ENCODE measurements around the gene RPL36. TPM values are rescaled to one million over a fixed set of nuclear protein-coding genes. Genes with fewer than 3 reads are reported as not detected.
A peak's percentile ranks its signal among the peaks of the same experiment; 100 is the strongest.

The RPL36 gene
- total RNA-seq, 6 donors from 2014 or later: 290 to 626 (median 442) TPM

DNA sequence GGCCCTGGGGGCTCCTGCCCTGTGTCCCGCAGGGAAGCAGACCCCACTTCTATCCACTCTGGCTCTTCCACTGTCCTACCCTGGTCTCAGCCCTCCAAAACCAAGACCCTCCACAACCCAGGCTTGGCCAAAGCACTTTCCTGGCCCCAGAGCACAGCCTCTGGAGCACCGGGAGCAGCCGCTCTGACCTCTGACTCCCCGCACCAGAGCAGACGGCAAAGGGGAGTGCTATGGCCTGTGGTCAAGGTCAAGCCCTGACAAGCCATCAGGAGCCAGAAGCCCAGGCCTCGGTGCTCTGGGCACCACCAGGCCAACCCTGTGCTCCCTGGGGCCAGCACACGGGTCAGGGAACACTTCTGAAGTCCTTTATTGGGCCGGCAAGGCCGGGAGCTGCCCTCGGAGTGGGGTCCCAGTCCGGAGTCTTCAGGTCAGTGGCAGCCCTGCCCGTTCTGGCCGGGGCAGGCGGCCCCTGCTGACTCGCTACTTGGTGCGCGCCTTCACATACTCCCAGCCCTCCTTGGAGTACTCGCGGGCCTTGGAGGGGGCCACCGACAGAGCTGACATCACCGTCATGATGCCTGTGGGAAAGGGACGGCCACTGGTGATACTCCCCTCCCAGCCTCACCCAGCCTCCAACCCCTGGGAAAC is 11.9 kb upstream of the RPL36 start:
- Histone ChIP-seq H3K4me1 (peaks cover 14 to 20% (median 17%) of the 10 kb centered on the region in 4 donors), H3K27ac (no peak overlapping the region), H3K27me3 (no peaks in the 10 kb centered on the region), H3K36me3 (peaks cover 0 to 5% (median 0%) of the 10 kb centered on the region in 4 donors), H3K9me3 (no peaks in the 10 kb centered on the region), H3K4me3 (no peak overlapping the region)
- TF ChIP-seq EP300 (IDR thresholded peaks at IDR 0.05): no peak
- TF ChIP-seq POLR2AphosphoS5 (IDR thresholded peaks at IDR 0.05): no peak
- TF ChIP-seq, protein P1, sequence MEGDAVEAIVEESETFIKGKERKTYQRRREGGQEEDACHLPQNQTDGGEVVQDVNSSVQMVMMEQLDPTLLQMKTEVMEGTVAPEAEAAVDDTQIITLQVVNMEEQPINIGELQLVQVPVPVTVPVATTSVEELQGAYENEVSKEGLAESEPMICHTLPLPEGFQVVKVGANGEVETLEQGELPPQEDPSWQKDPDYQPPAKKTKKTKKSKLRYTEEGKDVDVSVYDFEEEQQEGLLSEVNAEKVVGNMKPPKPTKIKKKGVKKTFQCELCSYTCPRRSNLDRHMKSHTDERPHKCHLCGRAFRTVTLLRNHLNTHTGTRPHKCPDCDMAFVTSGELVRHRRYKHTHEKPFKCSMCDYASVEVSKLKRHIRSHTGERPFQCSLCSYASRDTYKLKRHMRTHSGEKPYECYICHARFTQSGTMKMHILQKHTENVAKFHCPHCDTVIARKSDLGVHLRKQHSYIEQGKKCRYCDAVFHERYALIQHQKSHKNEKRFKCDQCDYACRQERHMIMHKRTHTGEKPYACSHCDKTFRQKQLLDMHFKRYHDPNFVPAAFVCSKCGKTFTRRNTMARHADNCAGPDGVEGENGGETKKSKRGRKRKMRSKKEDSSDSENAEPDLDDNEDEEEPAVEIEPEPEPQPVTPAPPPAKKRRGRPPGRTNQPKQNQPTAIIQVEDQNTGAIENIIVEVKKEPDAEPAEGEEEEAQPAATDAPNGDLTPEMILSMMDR (IDR thresholded peaks at IDR 0.05): no peak
- TF ChIP-seq POLR2A (IDR thresholded peaks at IDR 0.05): no peak
- ATAC-seq (ENCODE audit: low FRiP score in 2 of 2) (no peak), DNase-seq (peak in 1 of 2 donors; percentile 72)
- 93 to 97% methylated on average over 8 to 17 of the region's 22 CpGs for WGBS, 2 donors

DNA sequence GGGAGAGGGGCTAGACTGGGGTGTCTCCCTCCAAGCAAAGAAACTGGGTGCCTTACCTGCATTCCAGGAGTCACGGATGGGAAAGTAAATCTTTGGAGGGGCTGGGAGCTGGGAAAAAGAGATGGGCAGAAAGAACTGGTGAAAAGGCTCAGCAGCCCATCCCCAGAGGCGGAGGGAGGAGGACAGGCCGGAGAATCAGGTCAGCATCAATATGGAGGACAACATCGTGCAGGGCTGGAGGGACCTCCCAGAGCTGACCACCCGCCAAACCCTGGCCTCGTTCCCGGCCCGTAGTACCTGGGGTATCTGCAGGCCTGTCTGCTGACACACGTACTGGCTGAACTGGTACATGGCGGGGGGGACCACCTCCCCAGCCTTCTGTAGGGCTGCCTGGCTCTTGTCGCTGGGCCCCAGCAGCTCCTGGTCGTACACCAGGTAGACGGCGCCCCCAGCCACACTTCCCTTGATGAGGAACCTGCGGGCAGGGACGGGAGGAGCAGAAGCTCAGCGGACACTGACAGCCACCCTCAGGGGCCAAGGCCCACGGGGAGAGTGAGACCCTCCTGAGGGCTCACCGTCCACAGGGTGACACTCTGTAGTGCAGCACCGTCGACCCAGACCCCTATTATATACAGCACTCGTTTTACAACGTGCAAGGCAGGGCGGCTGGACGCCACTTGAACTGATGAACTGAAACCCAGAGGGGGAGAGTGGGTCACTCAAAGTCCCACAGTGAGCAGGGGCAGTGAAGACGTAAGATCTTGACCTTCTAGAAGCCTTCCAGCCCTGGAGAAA is 10.6 kb upstream of the RPL36 start:
- Histone ChIP-seq H3K9me3 (no peaks in the 10 kb centered on the region), H3K4me1 (peaks cover 14 to 20% (median 17%) of the 10 kb centered on the region in 4 donors), H3K27ac (peak overlapping the region; percentile 80 to 96 (median 92)), H3K4me3 (peak overlapping the region; percentile 73 to 99 (median 88)), H3K36me3 (peaks cover 0 to 5% (median 0%) of the 10 kb centered on the region in 4 donors), H3K27me3 (no peaks in the 10 kb centered on the region)
- TF ChIP-seq EP300 (IDR thresholded peaks at IDR 0.05): no peak
- TF ChIP-seq, protein P1 (IDR thresholded peaks at IDR 0.05): no peak
- no peak for TF ChIP-seq POLR2AphosphoS5 (IDR thresholded peaks at IDR 0.05)
- TF ChIP-seq POLR2A (IDR thresholded peaks at IDR 0.05): no peak
- peak in 1 of 2 donors; percentile 57 for DNase-seq
- 33 to 47% methylated on average over 10 to 20 of the region's 26 CpGs for WGBS, 2 donors
- ATAC-seq (ENCODE audit: low FRiP score in 2 of 2): no peak

DNA sequence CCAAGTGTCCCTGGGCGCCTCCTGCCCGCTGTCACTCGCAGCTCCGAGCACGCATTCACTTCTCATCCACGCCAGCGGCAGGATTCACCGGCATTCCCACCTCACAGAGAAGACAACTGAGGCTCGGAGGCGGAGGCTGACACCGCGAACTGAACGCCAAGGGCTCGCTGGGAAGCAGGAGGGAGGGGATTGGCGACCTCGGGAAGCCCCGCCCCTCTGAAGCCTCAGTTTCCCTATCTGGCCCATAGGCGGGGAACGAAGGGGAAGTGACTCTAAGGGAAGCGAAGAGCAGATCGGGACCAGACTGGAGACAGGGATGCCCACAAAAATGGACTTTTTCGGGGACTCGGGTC is 10.0 kb upstream of the RPL36 start:
- no peak for TF ChIP-seq POLR2AphosphoS5 (IDR thresholded peaks at IDR 0.05)
- TF ChIP-seq EP300 (IDR thresholded peaks at IDR 0.05): no peak
- TF ChIP-seq POLR2A (IDR thresholded peaks at IDR 0.05): peak in 1 of 4 donors; percentile 32
- TF ChIP-seq, protein P1 (IDR thresholded peaks at IDR 0.05): peak in 2 of 6 experiments; percentile 9 to 25
- Histone ChIP-seq H3K9me3 (no peaks in the 10 kb centered on the region), H3K36me3 (peaks cover 0 to 5% (median 0%) of the 10 kb centered on the region in 4 donors), H3K4me1 (peaks cover 14 to 20% (median 17%) of the 10 kb centered on the region in 4 donors), H3K27ac (peak overlapping the region; percentile 80 to 96 (median 92)), H3K27me3 (no peaks in the 10 kb centered on the region), H3K4me3 (peak overlapping the region; percentile 73 to 99 (median 88))
- peak in 1 of 2 donors; percentile 6 for ATAC-seq (ENCODE audit: low FRiP score in 2 of 2)
- 0% methylated on average over 3 to 15 of the region's 23 CpGs for WGBS, 2 donors
- peak in 1 of 2 donors; percentile 36 for DNase-seq

DNA sequence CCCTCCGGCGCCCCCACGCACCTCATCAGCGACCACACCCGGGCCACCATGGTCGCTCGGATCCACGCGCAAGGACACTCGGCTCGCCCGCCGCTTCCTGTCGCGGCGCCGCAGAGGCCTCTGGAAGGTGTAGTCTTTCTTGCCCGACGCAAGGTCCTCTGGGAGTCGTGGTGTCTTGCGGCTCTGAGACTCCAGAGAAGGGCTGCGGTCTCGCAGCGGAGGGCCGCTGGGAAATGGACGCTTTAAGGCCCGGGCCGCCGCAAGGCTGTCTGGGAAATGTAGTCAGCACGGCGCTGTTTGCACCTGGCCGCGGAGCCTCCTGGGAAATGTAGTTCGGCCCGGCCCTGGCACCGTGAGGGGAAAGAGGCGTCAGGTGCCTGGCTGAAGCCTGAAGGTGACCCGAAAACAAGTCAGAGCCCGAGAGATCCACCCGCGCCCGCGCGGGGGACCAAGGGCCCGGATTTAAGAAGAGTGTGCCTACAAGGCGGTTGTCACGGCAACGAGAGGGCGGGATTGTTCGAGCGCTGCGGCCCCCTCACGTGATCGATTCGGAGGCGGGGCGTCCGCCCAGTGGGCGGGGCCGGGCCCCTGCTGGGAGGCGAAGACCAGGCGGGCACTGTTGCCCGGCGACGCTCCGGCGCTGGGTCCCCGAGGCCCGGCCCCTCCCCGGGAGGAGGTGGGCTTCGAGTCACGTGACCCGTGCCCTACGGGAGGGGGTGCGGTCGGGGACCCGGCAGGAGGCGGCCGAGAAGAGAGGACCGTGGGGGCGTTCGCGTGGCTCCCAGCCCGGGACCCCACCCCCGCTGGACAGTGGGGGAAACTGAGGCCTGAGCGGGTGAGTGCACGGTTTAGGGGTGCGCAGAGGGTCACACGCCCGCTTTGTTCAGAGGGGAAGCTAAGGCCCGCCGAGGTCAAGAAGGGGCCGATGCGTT is 9.4 kb upstream of the RPL36 start, which contains the start of the genes HSD11B1L and MICOS13:
HSD11B1L (plus strand) TSS at position 591 of the 932 bp plus-strand sequence. CDS start 3,806 bp downstream, outside the sequence.
MICOS13 (minus strand) TSS at position 80 of the 932 bp plus-strand sequence; CDS start at position 50, 30 bp downstream.
- H3K4me1 ChIP-seq: peaks cover 14 to 20% (median 17%) of the 10 kb centered on the region in 4 donors
- H3K27ac ChIP-seq: peak within 1 kb of the TSS; percentile 80 to 96 (median 92)
- H3K27me3 ChIP-seq: no peaks in the 10 kb centered on the region
- TF ChIP-seq POLR2AphosphoS5 (IDR thresholded peaks at IDR 0.05) (peak; percentile 76 to 80), POLR2A (IDR thresholded peaks at IDR 0.05) (peak in 2 of 4 donors; percentile 2 to 59), EP300 (IDR thresholded peaks at IDR 0.05) (no peak)
- TF ChIP-seq, protein P1 (IDR thresholded peaks at IDR 0.05): peak in 3 of 6 experiments; percentile 3 to 30 (median 17)
- DNase-seq (peak; percentile 99 to 100), ATAC-seq (ENCODE audit: low FRiP score in 2 of 2) (peak; percentile 97 to 98)
- peaks cover 0 to 5% (median 0%) of the 10 kb centered on the region in 4 donors for H3K36me3 ChIP-seq
- no peaks in the 10 kb centered on the region for H3K9me3 ChIP-seq
- 1% methylated on average over 60 of the region's 94 CpGs; no CpG with 5 or more reads in 1 of the 2 donors for WGBS, 2 donors
- H3K4me3 ChIP-seq: peak within 1 kb of the TSS; percentile 73 to 99 (median 88)

Data from upper lobe of left lung (tissue), 6 donors.